HG02981 (cell line): ENCODE results near the gene SRRM2.

Source experiments
- ATAC-seq: cut with Tn5 transposase; IDR thresholded peaks from one replicate; pipeline ENCODE4 v1.9.1; 2021; ENCODE audit warnings: mild to moderate bottlenecking, moderate library complexity; ENCODE audit not compliant: unreplicated experiment

The SRRM2 gene

GRCh38 chr16:2775765-2776499 is 23.5 kb downstream of the SRRM2 start:
- no peak for ATAC-seq

GRCh38 chr16:2776500-2777139 is 24.2 kb downstream of the SRRM2 start:
- peak; percentile 23 for ATAC-seq

- ATAC-seq, result peak; percentile 85
These were observed 24.9 kb downstream of the SRRM2 start, which contains the start of gene ELOB for GRCh38 chr16:2777231-2777902. TSS of gene ELOB (minus strand) at chr16:2777280. CDS start at chr16:2777239, 41 bp downstream.

GRCh38 chr16:2777903-2778629 is 25.6 kb downstream of the SRRM2 start:
- ATAC-seq, result no peak

- ATAC-seq, result no peak
These were observed 26.2 kb downstream of the SRRM2 start for GRCh38 chr16:2778630-2778958.

- no peak for ATAC-seq
These were observed 26.9 kb downstream of the SRRM2 start for GRCh38 chr16:2779151-2779920.

- no peak for ATAC-seq
These were observed 27.8 kb downstream of the SRRM2 start for GRCh38 chr16:2779978-2780898.

- ATAC-seq, result no peak
These were observed 30.3 kb downstream of the SRRM2 start for GRCh38 chr16:2782583-2783351.

- ATAC-seq, result no peak
These were observed 31.3 kb downstream of the SRRM2 start for GRCh38 chr16:2783581-2784357.

GRCh38 chr16:2784358-2785100 is 32.1 kb downstream of the SRRM2 start:
- ATAC-seq, result no peak

GRCh38 chr16:2785101-2785991 is 32.9 kb downstream of the SRRM2 start:
- ATAC-seq, result no peak

GRCh38 chr16:2786061-2786825 is 33.8 kb downstream of the SRRM2 start:
- ATAC-seq, result no peak

- no peak for ATAC-seq
These were observed 34.4 kb downstream of the SRRM2 start for GRCh38 chr16:2786826-2787151.

GRCh38 chr16:2787406-2787805 is 35.0 kb downstream of the SRRM2 start, which contains the start of gene PRSS33:
TSS of gene PRSS33 (minus strand) at chr16:2787560. CDS start at chr16:2786547, 1,013 bp downstream.
- ATAC-seq, result no peak

GRCh38 chr16:2787961-2788360 is 35.5 kb downstream of the SRRM2 start:
- ATAC-seq, result no peak

- no peak for ATAC-seq
These were observed 38.2 kb downstream of the SRRM2 start for GRCh38 chr16:2790631-2791030.
